Measurements from ENCODE around the gene LY6G6F. TPM values are rescaled to one million over a fixed set of nuclear protein-coding genes. Genes with fewer than 3 reads are reported as not detected.

LY6G6F gene
- total and polyA plus RNA-seq, 10 of the 15 experiments (the other 5 are each of a cell fraction or from before 2014, with no cell fraction given) = not detected

DNA sequence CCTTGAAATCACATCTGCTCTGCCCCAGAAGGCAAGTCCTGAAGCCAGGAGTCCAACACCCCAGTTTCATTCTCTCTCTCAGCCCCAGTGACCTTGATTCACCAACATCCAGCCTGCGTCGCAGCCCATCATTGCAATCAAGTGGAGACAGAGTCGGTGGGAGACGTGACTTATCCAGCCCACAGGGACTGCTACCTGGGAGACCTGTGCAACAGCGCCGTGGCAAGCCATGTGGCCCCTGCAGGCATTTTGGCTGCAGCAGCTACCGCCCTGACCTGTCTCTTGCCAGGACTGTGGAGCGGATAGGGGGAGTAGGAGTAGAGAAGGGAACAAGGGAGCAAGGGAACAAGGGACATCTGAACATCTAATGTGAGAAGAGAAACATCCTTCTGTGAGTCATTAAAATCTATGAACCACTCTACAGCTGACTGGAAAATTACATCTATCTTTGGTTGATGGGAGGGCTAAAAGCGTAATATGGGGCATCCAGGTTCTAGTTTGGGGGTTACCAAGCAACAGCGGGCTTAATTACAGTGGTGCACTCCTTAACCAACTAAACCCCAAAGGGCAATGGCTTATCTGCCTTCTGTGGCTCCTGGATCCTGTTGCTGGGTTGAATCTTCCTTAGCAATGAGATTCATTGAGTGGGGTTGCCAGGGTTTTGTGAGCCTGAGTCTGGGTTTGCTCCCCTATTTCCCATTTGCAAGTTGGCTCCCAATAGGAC, 11.0 kb downstream of the LY6G6F start:
- H3K9ac ChIP-seq (ENCODE audit: control insufficient read depth, insufficient read depth, low read length) = no peak overlapping the region
- no peaks in the 10 kb centered on the region for H3K9me3 ChIP-seq (replicated peaks; ENCODE audit: control insufficient read depth, insufficient read depth, low read length)
- H2AFZ ChIP-seq (ENCODE audit: control insufficient read depth, low read depth, low read length) = no peak overlapping the region
- peaks cover 0 to 2% of the 10 kb centered on the region in 2 experiments; a peak in 2 of 4 replicates for H3K27me3 ChIP-seq (replicated peaks in 1 of 2; ENCODE audit: control insufficient read depth in 2 of 2, insufficient read depth in 2 of 2, low read length in 1 of 2)
- no peak overlapping the region for H3K27ac ChIP-seq (ENCODE audit: control insufficient read depth, insufficient read depth)
- H3K4me2 ChIP-seq (ENCODE audit: control insufficient read depth, insufficient read depth) = no peak overlapping the region
- no peak for DNase-seq (ENCODE audit: low read depth, low spot score)
- ATAC-seq = peak; percentile 39; the same call in 1 of the 3 replicates
- intact Hi-C loops (cut with micrococcal nuclease; ENCODE audit: unreplicated experiment) = no loop called here
- no TSS peak for BruUV-seq (replicated peaks)
- POLR2A ChIA-PET = no interaction called here
- no peaks in the 10 kb centered on the region for H3K4me1 ChIP-seq (ENCODE audit: control insufficient read depth, insufficient read depth, low read length)
- FAIRE-seq = no peak
- no peaks in the 10 kb centered on the region for H4K20me1 ChIP-seq (ENCODE audit: control insufficient read depth, insufficient read depth)
- CTCF ChIA-PET = no interaction called here
- RAD21 ChIA-PET (ENCODE audit: unreplicated experiment) = no interaction called here
- WGBS (ENCODE audit: insufficient coverage, insufficient replicate concordance, low lambda C conversion rate, missing lambda C conversion rate) = 63% methylated on average over 10 of the region's 10 CpGs
- TF ChIP-seq, protein P1, sequence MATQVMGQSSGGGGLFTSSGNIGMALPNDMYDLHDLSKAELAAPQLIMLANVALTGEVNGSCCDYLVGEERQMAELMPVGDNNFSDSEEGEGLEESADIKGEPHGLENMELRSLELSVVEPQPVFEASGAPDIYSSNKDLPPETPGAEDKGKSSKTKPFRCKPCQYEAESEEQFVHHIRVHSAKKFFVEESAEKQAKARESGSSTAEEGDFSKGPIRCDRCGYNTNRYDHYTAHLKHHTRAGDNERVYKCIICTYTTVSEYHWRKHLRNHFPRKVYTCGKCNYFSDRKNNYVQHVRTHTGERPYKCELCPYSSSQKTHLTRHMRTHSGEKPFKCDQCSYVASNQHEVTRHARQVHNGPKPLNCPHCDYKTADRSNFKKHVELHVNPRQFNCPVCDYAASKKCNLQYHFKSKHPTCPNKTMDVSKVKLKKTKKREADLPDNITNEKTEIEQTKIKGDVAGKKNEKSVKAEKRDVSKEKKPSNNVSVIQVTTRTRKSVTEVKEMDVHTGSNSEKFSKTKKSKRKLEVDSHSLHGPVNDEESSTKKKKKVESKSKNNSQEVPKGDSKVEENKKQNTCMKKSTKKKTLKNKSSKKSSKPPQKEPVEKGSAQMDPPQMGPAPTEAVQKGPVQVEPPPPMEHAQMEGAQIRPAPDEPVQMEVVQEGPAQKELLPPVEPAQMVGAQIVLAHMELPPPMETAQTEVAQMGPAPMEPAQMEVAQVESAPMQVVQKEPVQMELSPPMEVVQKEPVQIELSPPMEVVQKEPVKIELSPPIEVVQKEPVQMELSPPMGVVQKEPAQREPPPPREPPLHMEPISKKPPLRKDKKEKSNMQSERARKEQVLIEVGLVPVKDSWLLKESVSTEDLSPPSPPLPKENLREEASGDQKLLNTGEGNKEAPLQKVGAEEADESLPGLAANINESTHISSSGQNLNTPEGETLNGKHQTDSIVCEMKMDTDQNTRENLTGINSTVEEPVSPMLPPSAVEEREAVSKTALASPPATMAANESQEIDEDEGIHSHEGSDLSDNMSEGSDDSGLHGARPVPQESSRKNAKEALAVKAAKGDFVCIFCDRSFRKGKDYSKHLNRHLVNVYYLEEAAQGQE (IDR thresholded peaks at IDR 0.05; ENCODE audit: low read depth, low read length) = no peak
- TF ChIP-seq IRF4 (IDR thresholded peaks at IDR 0.05; ENCODE audit: low read depth, low read length) = no peak
- TF ChIP-seq ZSCAN29 (IDR thresholded peaks at IDR 0.05) = no peak
- no peak for TF ChIP-seq DPF2 (IDR thresholded peaks at IDR 0.05)
- TF ChIP-seq IKZF2 (IDR thresholded peaks at IDR 0.05) = no peak
- TF ChIP-seq ZNF207 (IDR thresholded peaks at IDR 0.05; ENCODE audit: borderline replicate concordance) = no peak
- TF ChIP-seq, protein P2, sequence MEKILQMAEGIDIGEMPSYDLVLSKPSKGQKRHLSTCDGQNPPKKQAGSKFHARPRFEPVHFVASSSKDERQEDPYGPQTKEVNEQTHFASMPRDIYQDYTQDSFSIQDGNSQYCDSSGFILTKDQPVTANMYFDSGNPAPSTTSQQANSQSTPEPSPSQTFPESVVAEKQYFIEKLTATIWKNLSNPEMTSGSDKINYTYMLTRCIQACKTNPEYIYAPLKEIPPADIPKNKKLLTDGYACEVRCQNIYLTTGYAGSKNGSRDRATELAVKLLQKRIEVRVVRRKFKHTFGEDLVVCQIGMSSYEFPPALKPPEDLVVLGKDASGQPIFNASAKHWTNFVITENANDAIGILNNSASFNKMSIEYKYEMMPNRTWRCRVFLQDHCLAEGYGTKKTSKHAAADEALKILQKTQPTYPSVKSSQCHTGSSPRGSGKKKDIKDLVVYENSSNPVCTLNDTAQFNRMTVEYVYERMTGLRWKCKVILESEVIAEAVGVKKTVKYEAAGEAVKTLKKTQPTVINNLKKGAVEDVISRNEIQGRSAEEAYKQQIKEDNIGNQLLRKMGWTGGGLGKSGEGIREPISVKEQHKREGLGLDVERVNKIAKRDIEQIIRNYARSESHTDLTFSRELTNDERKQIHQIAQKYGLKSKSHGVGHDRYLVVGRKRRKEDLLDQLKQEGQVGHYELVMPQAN (conservative IDR thresholded peaks at IDR 0.05) = no peak
- no peak for TF ChIP-seq HDAC6 (IDR thresholded peaks at IDR 0.05; ENCODE audit: unreplicated experiment)
- no peak for TF ChIP-seq NFYB (IDR thresholded peaks at IDR 0.05; ENCODE audit: insufficient read depth, low read depth, low read length)
- no peak for TF ChIP-seq GATAD2B (conservative IDR thresholded peaks at IDR 0.05; ENCODE audit: low read depth)
- TF ChIP-seq, protein P3, sequence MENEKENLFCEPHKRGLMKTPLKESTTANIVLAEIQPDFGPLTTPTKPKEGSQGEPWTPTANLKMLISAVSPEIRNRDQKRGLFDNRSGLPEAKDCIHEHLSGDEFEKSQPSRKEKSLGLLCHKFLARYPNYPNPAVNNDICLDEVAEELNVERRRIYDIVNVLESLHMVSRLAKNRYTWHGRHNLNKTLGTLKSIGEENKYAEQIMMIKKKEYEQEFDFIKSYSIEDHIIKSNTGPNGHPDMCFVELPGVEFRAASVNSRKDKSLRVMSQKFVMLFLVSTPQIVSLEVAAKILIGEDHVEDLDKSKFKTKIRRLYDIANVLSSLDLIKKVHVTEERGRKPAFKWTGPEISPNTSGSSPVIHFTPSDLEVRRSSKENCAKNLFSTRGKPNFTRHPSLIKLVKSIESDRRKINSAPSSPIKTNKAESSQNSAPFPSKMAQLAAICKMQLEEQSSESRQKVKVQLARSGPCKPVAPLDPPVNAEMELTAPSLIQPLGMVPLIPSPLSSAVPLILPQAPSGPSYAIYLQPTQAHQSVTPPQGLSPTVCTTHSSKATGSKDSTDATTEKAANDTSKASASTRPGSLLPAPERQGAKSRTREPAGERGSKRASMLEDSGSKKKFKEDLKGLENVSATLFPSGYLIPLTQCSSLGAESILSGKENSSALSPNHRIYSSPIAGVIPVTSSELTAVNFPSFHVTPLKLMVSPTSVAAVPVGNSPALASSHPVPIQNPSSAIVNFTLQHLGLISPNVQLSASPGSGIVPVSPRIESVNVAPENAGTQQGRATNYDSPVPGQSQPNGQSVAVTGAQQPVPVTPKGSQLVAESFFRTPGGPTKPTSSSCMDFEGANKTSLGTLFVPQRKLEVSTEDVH (IDR thresholded peaks at IDR 0.05; ENCODE audit: low read depth, partially characterized antibody) = no peak
- no peak for TF ChIP-seq ZNF384 (IDR thresholded peaks at IDR 0.05; ENCODE audit: borderline replicate concordance, low read depth, low read length)
- TF ChIP-seq MTA2 (IDR thresholded peaks at IDR 0.05; ENCODE audit: low read depth) = no peak
- in situ Hi-C loops (cut with MboI) = no loop called here
- no peaks in the 10 kb centered on the region for H3K79me2 ChIP-seq (ENCODE audit: control insufficient read depth, insufficient read depth, low read length)
- SMC1A ChIA-PET (ENCODE audit: uncharacterized antibody, unreplicated experiment) = interaction anchor here (1.0 kb wide), 1 partner anchor 52 kb away, joined by 3 read pairs; no protein-coding TSS in a partner anchor
- H3K4me3 ChIP-seq = no peak overlapping the region
- H3K36me3 ChIP-seq (ENCODE audit: control insufficient read depth in 2 of 2, insufficient read depth in 2 of 2, low read length in 1 of 2) = no peaks in the 10 kb centered on the region

Measured in GM12878 (cell line).